HG03103 (cell line): ENCODE results near the gene SRSF3.
A peak's percentile ranks its signal among the peaks of the same experiment; 100 is the strongest.
"Not testable (repeated sequence)": the region's sequence is repeated elsewhere in the genome, so short reads cannot be mapped to it uniquely, and the experiment has no call there.

Source experiments
- ATAC-seq: cut with Tn5 transposase; IDR thresholded peaks from one replicate; pipeline ENCODE4 v1.9.1; 2021; ENCODE audit warnings: low read depth; ENCODE audit not compliant: unreplicated experiment

The SRSF3 gene

DNA sequence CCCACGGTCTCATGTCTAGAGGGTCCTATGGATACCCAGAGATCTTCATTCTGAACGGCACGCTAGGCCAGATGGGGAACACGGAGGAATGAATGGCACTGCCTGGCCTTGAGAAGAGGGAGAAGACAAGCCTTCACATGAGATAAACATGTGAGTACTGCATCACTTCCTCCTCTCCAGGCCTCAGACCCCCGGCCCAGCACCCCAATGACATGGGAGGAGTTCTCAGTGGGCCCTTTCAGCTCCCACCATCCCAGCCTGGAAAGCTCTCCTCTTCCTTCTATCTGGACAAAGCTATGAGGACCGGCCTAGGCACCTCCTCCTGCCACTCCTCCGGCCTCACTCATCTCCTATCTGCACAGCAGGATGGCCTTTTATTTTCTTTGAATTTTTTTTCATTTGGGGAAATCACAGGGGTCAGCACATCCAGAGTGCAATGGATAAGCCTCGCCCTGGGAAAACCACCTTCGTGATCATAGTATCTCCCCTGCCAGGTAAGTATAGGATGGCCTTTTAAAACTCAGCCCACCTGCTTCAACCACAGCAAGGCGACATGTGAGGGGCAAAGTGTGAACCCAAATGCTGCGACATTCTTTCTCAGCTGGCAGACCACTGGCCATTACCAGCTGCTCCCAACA, 45.1 kb downstream of the SRSF3 start:
- no peak for ATAC-seq

GRCh38 chr6:36641543-36641942, 47.4 kb downstream of the SRSF3 start:
- ATAC-seq, result no peak

- no peak for ATAC-seq
Measured at GRCh38 chr6:36642913-36643817, 49.0 kb downstream of the SRSF3 start.

DNA sequence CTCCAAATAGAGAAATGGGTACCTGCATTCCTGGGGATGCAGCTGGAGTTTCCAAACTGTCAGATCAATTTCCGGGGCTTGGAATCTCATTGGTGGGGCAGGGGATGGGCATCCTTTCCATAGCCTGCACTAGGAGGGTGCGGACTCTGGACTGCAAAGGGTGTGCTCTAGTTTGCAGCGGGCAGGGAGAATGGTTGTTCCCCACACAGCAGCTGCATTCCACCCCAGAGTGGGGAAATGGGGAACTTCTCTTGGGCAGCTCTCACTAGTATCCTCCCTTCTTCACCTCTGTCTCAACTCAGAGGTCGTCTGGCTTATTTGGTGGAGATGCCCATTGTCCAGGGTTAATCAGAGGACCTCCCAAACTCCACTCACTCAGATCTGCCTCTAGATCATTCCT, 49.8 kb downstream of the SRSF3 start:
- ATAC-seq, result no peak

GRCh38 chr6:36649086-36649485, 54.9 kb downstream of the SRSF3 start:
- no peak for ATAC-seq

DNA sequence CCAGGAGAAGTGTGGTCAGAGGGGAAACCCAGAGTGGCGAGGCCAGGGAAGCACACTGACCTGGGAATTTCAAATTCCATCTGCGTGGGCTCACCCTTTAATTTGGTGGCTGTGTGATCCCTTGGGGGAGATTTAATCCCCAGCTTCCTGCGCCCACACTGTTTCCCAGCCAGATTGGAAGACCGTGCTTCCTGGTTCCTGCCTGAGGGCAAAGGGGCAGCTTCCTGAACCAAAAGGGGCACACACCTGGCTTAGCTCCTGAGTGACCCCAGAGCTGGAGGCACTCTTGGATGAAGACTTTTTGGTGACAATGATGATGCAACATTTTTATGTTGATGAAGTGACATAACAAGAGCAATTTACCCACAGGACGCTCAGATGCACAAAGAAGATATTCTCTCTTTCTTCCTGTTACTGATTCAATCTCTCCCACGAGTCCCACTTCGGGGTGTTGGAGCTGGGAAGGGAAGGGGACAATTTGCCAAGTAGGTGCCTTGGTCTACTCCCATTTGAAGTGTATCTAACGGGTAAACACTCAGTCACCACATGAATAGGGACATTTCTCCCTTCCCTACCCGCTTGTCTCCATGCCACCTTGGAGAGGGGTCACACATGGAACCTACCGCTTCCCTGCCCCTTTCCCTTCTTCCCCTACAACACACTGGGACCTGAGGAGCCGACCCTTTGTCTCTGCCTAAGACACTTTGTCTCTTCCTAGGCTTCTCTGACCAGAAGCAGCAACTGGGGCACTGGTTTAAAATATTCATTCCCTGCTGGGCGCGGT, 55.7 kb downstream of the SRSF3 start:
- no peak for ATAC-seq

DNA sequence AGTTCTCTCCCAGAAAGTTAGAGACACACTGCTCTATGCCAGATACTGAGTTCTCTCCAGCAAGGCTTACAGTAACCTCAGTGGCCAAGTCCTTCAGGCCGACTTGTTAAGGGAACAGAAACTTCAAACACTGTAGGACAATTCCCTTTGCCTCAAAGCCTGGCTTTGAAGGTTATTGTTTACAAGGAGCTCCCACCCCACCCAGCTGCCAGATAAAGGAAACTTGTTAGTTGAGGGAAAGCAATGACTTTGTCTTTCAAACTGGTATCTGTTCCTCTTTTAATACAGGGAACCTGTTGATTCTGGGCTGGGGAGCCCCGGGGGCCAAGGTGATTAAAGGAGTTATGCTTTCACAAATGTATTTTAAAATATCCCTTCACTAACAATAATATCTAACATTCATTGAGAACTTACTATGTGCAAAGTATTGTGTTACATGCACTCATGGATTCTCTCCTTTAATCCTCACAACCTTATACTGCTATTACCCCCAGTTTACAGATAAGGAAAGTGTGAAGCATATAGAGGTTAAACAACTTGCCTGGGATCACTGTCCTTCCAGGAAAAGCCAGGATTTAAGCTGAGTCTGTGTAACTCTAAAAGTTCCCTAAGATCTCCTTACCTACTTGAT, 56.8 kb downstream of the SRSF3 start:
- ATAC-seq, result peak; percentile 72

- no peak for ATAC-seq
Measured at GRCh38 chr6:36651659-36652379, 57.7 kb downstream of the SRSF3 start.

DNA sequence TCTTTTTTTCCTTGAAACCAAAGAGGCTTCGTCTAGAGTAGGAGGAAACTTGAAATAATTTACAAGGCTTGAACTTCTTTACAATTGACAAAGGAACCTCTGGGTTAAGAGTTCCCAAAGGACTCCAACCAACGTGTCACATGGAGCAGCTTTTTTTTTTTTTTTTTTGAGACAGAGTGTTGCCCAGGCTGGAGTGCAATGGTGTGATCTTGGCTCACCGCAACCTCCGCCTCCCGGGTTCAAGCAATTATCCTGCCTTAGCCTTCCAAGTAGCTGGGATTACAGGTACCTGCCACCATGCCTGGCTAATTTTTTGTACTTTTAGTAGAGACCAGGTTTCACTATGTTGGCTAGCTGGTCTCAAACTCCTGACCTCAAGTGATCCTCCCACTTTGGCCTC, 60.3 kb downstream of the SRSF3 start:
- ATAC-seq, result not testable (repeated sequence)
